Retinal pigment epithelial cell (primary cell): Measurements from ENCODE around the gene MAP2.
"Not testable (repeated sequence)": the region's sequence is repeated elsewhere in the genome, so short reads cannot be mapped to it uniquely, and the experiment has no call there.

Experiments
- DNase-seq: peaks from one replicate; pipeline ENCODE4 v3.0.0-alpha.2; 2010; ENCODE audit warnings: low read depth
- H3K4me3 ChIP-seq: 2 replicates; pipeline ENCODE4 v1.5.1; 2011; ENCODE audit warnings: mild to moderate bottlenecking, low read length, control low read depth, moderate library complexity
- CTCF ChIP-seq: conservative IDR thresholded peaks from 2 replicates; pipeline ENCODE4 v1.5.1; 2011; ENCODE audit warnings: low read depth, low read length, control low read depth, inconsistent platforms

The MAP2 gene

GRCh38 chr2:209472871-209473270, 49.0 kb downstream of the MAP2 start:
- no peak for DNase-seq
- TF ChIP-seq CTCF: no peak
- H3K4me3 ChIP-seq: no peak overlapping the region

- TF ChIP-seq CTCF: no peak
- peak; percentile 95 for DNase-seq
- no peak overlapping the region for H3K4me3 ChIP-seq
Measured at GRCh38 chr2:209473930-209474419, 50.1 kb downstream of the MAP2 start.

- no peak for DNase-seq
- no peak overlapping the region for H3K4me3 ChIP-seq
- no peak for TF ChIP-seq CTCF
Measured at GRCh38 chr2:209474960-209475359, 51.1 kb downstream of the MAP2 start.

- TF ChIP-seq CTCF: no peak
- DNase-seq: peak; percentile 97
- H3K4me3 ChIP-seq: no peak overlapping the region
Measured at GRCh38 chr2:209476367-209477208, 52.7 kb downstream of the MAP2 start.

- DNase-seq: not testable (repeated sequence)
Measured at GRCh38 chr2:209492296-209492695, 68.4 kb downstream of the MAP2 start.

GRCh38 chr2:209495068-209495620, 71.3 kb downstream of the MAP2 start:
- H3K4me3 ChIP-seq: not testable (repeated sequence)

More at GRCh38 chr2:209492296-209492695, 68.4 kb downstream of the MAP2 start:
- H3K4me3 ChIP-seq: not testable (repeated sequence)

GRCh38 chr2:209495855-209496585, 72.2 kb downstream of the MAP2 start:
- no peak for TF ChIP-seq CTCF
- no peak overlapping the region for H3K4me3 ChIP-seq
- peak; percentile 99 for DNase-seq

More at GRCh38 chr2:209495068-209495620, 71.3 kb downstream of the MAP2 start:
- not testable (repeated sequence) for DNase-seq
